DND-41 (cell line): ENCODE measurements around the gene RAVER2.

Experiments
- CTCF ChIP-seq: IDR thresholded peaks from 2 replicates; pipeline ENCODE4 v1.5.1; 2012; ENCODE audit warnings: borderline replicate concordance, low read length, moderate library complexity, mild to moderate bottlenecking; ENCODE audit not compliant: poor library complexity, severe bottlenecking; ENCODE audit errors: extremely low read depth
- EZH2 ChIP-seq: IDR thresholded peaks from 3 replicates; pipeline ENCODE4 v1.6.1; 2012; ENCODE audit warnings: borderline replicate concordance, low read depth, mild to moderate bottlenecking, moderate library complexity, low read length, inconsistent platforms; ENCODE audit not compliant: severe bottlenecking

- TF ChIP-seq CTCF = no peak
- TF ChIP-seq EZH2 = no peak
Observed at GRCh38 chr1:64750875-64751274, 6.0 kb downstream of the RAVER2 start.
